NCI-H2029 treated with DMSO at 0.1 percent for 48 hours (cell line): ENCODE measurements around the gene MAP6.

Source experiments
- DNase-seq: peaks from one replicate; lab custom pipeline; 2025; lab: John Stamatoyannopoulos, UW

MAP6 gene

GRCh38 chr11:75665990-75666389 is 2.8 kb downstream of the MAP6 start:
- DNase-seq = no peak

DNA sequence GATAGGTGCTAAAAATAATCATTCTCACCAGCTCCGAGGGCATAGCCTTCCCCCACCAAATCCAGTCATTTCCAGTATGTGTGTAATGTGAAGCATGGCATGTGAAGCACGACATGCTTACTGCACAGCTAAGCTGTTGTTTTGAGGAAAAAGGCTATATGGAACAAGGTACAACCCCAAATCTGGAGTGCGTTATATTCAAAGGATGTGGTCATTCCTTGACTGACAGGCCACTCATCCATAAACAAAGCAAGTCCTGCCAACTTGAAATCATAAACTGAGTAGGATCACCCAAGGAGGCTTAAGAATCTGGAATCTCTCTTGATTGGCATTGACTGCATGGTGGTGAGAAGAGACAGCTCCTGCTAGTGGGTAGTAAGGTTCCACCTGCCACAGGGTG is 3.7 kb downstream of the MAP6 start:
- DNase-seq = no peak

- no peak for DNase-seq
These were observed 4.4 kb downstream of the MAP6 start for GRCh38 chr11:75664389-75664788.

- DNase-seq = no peak
These were observed 5.0 kb downstream of the MAP6 start for GRCh38 chr11:75663808-75664207.

- DNase-seq = no peak
These were observed 9.0 kb downstream of the MAP6 start for GRCh38 chr11:75659836-75660235.

DNA sequence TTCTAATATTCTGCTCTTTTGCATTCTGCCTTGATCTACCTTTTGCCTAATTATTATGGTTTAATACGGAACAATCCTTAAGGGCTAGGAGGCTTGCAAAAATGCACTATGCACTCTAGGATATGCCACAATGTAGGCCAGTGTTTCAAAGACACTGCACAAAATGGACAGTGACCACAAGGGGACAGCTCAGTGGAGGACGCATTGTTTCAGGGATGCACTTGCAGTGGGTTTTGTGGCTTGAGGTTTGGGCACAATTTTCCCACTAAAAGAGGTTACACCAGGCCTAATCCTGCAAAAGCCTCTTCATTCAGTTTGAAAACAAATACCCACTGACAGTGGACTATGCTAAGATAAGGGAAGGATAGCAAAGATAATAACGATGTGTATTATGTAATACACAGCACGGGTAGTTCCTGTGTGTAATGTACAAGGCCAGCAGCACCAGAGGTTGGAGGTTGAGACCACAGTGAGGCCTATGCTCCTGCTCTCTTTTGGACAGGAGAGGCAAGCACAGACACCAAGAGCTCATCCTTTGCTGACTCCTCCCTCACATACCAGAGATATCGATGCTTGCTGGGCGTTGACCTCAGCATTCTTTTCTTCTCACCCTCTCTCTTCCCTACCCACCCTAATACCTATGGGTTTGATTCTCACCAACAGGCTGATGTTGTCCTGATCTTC is 12.7 kb downstream of the MAP6 start:
- DNase-seq = no peak

GRCh38 chr11:75655605-75656004 is 13.2 kb downstream of the MAP6 start:
- no peak for DNase-seq

GRCh38 chr11:75654314-75654713 is 14.5 kb downstream of the MAP6 start:
- no peak for DNase-seq

DNA sequence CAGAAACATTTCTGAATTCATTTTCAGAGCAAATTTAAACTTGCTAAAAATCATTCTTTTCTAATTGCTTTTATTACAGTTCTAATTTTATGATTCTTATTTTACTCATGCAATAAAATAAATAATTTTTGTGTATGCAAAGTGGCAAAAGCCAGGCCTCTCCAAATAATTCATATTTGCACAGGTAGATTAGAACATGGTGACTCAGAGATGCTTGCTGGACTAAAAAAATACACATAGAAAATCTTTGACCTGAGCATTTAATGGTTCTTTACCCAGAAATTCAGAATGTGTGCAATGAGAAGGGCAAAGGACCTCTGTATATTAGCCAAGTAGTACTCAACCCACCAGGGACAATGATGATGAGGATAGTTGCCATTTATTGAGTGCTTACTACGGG is 15.3 kb downstream of the MAP6 start:
- no peak for DNase-seq

DNA sequence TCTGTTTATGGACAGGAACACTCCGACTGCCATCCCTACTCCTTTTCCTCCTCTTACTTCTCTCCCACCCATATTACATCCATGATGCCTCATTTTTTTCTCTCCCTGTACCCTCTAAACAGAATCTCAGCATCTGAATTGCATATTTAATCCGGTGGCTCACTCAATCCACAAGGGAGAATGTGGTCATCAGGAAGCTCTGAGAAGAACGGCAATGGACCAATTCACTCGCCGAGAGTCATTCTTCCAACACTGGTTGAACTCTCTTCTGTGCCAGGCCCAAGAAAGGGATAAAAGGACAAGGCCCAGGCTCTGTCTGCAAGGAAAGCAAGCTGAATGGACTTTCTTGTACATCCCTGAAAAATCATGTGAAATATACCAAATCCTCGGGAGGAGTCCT is 15.9 kb downstream of the MAP6 start:
- DNase-seq = no peak

DNA sequence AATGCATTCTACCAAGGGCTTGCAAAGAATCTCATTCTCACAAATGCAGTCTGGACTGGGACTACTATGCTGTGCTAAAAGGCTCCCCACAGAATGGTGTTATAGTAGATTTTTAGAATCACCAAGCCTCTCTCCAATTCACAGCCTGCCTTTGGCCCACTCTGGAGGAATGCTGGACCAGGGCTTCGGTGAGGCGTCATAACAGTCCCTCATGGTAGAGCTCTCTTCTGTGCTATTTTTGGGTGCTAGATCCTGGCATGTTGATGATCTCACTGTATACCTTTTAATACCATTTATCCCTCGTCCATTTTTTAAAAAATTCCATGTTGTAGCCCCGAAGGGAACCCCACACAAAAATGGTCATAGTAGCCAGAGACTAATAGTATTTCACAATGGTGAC is 17.6 kb downstream of the MAP6 start:
- DNase-seq = no peak

DNA sequence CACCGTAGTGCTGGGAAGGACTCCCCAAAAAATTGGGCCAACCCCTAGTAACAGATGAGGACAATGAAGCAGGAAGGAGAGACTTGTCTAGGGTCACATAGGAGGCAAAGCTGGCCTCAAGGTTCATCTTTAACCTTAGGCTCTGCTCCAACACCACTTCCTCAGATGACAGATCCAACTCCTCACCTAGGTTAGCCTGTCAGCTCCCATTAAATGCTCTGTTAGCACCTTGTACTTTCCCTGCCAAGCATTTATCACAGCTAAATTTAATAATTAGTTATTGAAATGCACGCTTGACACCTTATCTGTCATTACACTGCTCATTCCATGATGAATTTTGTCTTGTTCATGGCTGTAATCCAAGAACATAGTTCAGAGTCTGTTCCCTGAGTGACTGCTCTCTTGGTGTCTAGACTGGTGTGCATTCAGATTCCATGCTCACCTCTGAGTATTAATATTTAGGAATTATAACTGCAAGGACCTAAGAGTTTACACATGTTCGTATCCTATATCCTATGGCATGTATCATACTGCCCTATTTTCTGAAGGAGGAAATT is 18.6 kb downstream of the MAP6 start:
- no peak for DNase-seq

DNA sequence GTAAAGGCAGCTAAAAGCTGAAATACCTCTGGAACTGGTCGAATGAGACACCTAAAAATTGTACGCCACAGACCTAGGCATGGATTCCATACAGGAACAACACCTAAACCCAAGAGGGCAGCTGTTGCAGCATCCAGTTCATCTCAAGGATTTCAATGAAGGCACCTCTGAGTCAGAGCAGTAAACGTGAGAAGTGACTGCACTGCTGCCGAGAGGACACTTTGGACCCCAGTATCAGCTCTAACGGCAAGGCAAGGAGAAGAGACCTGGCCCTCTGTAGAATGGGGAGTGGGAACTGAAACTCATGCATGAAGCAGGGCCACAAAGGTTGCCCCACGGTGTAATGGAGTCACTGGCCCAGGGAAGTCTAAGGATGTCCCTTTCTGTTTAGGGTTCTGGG is 23.9 kb downstream of the MAP6 start:
- no peak for DNase-seq

- DNase-seq = no peak
These were observed 24.5 kb downstream of the MAP6 start for GRCh38 chr11:75644370-75644769.

DNA sequence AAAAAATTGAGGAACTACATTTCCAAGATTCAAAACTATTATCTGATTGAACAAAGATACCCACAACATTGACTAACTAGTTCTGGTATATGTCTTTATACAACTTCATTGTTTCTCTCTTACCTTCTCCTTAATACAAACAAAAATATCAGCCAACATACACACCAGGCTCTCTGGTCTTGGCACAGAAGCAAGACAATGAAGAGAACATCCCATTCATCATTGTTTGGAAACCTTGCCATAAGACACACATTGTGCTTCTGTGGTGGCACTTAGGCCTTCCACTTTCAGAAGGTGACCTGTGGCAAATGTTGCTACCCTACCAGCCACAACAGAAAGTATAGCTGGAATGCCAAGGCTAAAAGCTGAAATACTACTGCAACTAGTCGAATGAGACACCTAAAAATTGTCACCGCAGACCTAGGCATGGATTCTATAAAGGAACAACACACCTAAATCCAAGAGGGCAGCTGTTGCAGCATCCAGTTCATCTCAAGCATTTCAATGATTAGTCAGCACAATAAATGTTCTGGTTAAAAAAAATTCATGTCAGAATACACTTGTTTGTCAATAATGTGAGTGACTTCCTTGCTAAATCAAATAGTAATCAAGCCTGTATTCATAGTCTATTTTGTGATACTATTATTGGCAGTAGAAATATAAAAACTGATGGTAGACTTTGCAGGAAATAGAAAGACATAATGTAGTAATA is 26.3 kb downstream of the MAP6 start:
- peak; percentile 37 for DNase-seq

- DNase-seq = peak; percentile 92
These were observed 29.1 kb downstream of the MAP6 start for GRCh38 chr11:75639762-75640181.

- no peak for DNase-seq
These were observed 30.8 kb downstream of the MAP6 start for GRCh38 chr11:75637998-75638397.

DNA sequence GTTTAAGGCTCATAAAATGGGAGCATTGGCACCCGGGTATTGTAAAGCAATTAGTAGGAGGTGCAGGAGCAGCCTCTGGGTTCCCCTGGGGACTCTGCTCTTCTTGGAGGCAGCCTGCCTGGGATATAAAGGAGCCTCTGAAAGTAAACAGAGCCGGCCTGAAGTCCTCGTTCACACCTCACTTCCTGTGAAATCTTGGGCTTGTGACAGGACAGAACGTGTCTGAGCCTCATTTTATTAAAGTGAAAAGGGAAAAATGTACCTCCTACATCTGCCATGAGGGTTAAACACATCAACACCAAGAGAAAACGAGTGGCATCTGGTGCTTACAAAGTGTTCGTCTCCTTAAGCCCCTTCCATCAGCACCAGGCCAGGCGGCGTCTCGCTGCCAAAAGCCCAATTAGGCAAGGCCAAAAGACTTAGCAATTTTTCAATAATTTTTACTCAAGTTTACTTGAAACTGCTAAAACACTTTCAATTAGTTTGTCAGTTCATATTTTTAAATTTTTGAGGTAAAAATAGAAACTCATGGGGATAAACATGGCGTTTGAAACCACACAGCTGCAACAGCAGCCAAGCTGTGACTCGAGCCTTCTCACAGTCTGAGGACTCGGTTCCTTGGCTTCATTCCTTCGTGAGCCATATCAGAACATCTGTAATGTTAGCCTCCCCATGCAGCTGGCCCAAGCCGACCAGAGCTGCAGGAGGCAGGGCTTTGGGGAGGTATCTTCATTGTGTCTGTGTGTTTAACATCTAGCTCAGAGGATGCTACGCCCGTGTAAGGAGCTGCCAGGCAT is 33.6 kb downstream of the MAP6 start:
- DNase-seq = peak; percentile 38

- DNase-seq = no peak
These were observed 35.3 kb downstream of the MAP6 start for GRCh38 chr11:75633409-75634066.

DNA sequence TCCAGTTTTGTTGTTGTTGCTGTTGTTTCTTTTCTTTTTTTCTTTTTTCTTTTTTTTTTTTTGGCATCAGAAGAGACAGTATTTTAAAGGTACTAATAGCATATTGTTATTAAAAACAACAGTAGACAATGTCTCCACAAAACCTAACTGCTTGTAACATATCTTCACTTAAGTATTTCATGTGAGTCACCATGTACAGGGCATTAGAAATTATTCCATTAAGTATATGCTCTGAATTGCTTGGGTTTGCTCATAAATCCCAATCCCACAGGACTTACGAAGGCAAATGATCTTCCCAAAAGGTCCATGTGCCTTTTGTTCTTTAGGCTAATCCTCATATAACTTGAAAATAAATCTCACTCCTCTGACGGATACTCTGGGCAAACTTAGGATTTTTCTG is 35.9 kb downstream of the MAP6 start:
- DNase-seq = no peak

DNA sequence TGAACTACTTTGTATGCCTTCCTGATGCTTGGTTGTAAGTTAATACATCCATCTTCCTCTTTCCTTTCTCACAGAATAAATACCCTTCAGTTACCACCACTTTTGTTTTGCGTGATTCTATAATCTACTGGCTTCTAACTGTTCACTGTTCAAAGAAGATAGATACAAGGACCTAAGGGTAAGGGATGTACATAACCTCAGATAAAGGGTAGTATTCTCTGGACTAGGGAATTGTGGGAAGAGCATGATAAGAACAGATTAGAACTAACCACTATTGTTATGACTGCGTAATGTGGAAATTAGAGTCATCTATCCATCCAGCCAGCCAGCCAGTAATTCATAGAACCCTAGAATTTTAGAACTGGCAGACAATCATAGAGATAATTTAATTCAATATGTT is 36.4 kb downstream of the MAP6 start:
- no peak for DNase-seq

- DNase-seq = no peak
These were observed 37.6 kb downstream of the MAP6 start for GRCh38 chr11:75631086-75631730.
